GM19238 (cell line): ENCODE results near the gene TET1.
"Not testable (repeated sequence)": the region's sequence is repeated elsewhere in the genome, so short reads cannot be mapped to it uniquely, and the experiment has no call there.

Experiments used
- DNase-seq: peaks from one replicate; pipeline ENCODE4 v3.0.0; 2011; ENCODE audit warnings: low spot score; ENCODE audit not compliant: insufficient read length

The TET1 gene

DNA sequence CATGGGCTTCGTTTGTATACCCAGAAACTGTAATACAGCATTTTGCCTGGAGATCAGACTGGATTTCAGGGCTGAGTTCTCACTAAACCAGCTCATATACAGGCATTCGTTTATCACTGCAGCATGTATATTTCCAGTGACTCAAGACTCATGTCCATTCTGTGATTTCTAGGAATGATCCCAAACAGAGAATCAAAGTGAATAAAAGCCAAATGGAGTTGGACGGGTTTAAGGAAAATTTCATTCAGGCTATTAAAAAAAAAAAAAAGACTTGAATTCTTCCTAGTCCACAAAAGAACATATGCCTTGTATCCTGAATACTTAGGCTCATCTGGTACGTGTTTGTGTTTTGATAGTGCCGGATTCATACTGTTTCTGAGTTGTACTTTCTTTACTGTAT is 46.8 kb downstream of the TET1 start:
- DNase-seq: no peak

GRCh38 chr10:68610023-68610422 is 49.9 kb downstream of the TET1 start:
- DNase-seq: not testable (repeated sequence)

DNA sequence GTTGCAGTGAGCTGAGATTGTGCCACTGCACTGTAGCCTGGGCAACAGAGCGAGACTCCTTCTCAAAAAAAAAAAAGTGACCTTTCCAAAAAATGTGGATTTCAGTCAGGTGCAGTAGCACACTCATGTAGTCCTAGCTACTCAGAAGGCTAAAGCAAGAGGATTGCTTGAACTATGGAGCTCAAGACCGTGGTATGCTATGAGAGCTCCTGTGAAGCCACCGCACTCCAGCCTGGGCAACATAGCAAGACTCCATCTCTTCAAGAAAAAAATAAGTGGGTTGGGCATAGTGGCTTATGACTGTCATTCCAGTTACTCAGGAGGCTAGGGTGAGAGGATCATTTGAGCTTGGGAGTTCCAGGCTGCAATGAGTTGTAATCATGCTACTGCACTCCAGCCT is 51.1 kb downstream of the TET1 start:
- DNase-seq: no peak

- DNase-seq: not testable (repeated sequence)
Observed at GRCh38 chr10:68613974-68614373, 53.8 kb downstream of the TET1 start.

- not testable (repeated sequence) for DNase-seq
Observed at GRCh38 chr10:68617691-68618090, 57.6 kb downstream of the TET1 start.

DNA sequence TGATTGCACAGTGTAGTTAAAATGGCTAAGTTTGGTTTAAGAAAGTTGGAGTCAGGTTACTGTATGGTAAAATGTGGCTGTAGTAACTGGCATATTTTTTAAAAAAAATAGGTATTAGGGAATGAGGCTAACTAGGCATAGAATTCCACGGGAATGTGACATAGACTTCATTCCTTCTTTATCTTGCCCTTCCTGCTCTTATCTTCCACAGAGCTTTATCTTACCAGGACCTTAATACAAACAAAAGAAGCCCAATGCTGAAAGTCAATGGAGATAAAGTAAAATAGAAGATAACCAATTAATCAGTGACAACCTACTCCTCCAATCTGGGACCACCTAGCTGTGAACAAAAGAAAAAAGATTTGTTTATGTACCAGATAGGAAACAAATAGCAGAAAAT is 58.1 kb downstream of the TET1 start:
- no peak for DNase-seq

DNA sequence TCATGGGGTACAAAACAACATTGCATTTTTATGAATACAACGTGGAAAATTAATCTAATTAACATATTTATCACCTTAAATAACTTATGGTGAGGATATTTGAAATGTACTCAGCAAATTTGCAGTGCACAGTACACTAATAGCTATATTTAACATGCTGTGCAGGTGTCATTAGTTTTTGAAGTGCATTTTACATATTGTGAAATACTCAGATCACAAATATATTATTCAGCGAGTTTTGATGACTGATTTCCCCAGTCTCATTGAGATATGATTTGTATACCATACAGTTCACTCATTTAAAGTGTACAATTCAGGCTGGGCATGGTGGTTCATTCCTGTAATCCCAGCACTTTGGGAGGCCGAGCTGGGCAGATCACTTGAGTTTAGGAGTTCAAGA is 59.5 kb downstream of the TET1 start:
- DNase-seq: no peak

DNA sequence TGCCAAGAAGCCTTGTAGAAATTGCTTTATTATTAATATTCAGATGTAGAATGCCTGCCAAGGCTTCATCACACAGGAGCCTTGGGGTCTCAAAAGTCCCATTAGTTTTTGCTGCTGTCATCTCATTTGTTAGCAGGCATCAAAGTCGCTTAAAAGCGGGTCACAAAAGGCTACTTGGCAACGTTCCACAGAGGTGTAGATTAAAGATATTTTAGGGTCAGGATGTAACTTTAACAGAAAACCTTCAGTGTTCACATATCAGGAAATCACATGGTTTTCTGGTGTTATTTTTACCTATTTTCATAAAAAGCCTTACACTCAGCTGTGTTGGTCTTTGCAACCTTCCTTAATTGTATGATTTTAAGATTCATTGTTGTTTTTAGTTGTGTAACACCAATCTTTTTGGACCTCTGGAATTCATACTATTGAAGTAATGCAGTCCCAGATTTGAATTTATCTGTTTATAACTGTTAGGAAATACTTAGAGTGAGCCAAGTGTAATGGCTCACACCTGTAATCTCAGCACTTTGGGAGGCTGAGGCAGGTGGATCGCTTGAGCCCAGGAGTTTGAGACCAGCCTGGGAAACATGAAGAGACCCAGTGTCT is 65.3 kb downstream of the TET1 start:
- no peak for DNase-seq

- DNase-seq: no peak
Observed at GRCh38 chr10:68628576-68629127, 68.5 kb downstream of the TET1 start.

DNA sequence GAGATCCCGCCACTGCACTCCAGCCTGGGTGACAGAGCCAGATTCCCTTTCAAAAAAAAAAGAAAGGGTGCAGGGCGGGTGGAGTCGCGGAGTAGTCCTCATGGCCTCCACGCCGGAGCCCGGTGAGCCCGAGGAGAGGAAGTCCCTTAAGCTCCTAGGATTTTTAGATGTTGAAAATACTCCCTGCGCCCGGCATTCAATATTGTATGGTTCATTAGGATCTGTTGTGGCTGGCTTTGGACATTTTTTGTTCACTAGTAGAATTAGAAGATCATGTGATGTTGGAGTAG is 72.1 kb downstream of the TET1 start:
- not testable (repeated sequence) for DNase-seq

DNA sequence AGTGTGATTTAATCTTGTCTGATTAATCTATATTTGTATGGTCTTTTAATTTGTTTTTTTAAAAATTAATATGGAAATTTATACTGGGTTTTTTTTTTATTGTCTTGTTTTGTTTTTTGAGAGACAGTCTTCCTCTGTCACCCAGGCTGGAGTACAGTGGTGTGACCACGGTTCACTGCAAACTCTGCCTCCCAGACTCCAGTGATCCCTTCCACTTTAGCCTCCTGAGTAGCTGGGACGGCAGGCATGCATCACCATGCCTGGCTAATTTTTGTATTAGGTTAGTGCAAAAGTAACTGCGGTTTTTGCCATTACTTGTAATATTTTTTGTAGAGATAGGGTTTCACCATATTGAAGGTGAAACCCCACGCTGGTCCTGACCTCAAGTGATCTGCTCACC is 73.1 kb downstream of the TET1 start:
- DNase-seq: no peak

GRCh38 chr10:68633816-68634466 is 73.8 kb downstream of the TET1 start:
- no peak for DNase-seq

DNA sequence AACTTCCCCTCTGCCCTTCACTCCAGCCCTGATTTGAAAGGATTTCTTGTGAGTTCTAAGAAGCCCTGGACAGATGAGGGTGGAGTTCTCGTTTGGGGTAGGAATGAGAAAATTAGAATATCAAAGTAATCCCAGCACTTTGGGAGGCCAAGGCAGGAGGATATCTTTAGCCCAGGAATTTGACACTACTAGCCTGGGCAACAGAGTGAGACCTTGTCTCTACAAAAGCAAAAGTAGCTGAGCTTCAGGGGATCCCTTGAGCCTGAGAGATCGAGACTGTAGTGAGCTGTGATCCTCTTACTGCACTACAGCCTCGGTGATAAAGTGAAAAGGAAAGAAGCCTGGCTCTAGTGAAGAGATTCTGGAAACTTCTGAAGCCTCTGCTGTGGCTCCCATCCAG is 76.2 kb downstream of the TET1 start:
- DNase-seq: no peak

DNA sequence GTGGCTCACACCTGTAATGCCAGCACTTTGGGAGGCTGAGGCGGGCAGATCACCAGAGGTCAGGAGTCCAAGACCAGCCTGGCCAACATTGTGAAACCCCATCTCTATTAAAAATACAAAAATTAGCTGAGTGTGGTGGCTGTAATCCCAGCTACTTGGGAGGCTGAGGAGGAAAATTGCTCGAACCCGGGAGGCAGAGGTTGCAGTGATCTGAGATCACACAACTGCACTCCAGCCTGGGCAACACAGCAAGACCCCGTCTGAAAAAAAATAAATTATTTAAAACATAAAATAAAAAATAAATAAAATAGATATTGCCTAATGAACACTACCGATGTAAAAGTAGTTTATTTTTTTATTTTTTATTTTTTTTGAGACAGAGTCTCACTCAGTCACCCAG is 83.4 kb downstream of the TET1 start:
- DNase-seq: not testable (repeated sequence)

- no peak for DNase-seq
Observed at GRCh38 chr10:68647672-68648341, 87.7 kb downstream of the TET1 start.

GRCh38 chr10:68655620-68656126 is 95.5 kb downstream of the TET1 start:
- no peak for DNase-seq

GRCh38 chr10:68665841-68666240 is 105.7 kb downstream of the TET1 start:
- DNase-seq: no peak

GRCh38 chr10:68666280-68666760 is 106.2 kb downstream of the TET1 start:
- DNase-seq: no peak

GRCh38 chr10:68668231-68668630 is 108.1 kb downstream of the TET1 start:
- DNase-seq: no peak

DNA sequence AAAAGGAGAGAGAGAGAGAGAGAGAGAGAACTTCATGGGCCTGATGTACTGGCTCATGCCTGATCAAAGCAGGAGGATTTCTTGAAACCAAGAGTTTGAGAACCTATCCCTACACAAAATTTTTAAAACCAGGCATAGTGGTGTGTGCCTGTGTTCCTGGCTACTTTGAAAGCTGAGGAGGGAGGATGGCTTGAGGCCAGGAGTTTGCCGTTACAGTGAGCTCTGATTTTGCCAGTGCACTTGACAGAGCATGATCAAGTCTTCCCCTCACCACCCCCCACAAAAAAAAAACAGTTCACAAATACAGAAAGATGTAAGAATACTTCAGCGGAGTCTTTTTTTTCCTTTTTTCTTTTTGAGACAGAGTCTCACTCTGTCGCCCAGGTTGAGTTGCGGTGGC is 108.8 kb downstream of the TET1 start:
- no peak for DNase-seq

DNA sequence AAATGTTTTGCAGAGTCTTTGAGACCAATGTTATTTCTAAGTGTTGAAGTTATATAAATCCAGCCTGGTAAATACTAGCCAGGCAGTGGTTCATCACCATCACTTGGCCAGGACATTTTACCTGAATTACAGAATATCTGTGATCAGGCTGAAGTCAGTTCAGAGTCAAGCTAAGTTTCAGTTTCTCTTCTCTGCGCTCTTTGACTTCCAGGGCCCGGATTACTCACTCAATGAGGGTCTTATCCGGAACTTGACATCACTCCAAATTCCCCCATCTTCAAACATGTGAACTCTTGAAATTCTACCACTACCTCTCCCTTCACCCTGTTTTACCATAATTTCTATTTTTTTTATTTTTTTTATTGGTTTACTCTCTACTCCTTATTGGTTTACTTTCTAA is 124.3 kb downstream of the TET1 start:
- DNase-seq: peak; percentile 9

- no peak for DNase-seq
Observed at GRCh38 chr10:68696018-68696417, 135.9 kb downstream of the TET1 start.
